ENCODE measurements around the gene FN1.

FN1 gene

GRCh38 chr2:215454519-215455246, 18.8 kb upstream of the FN1 start:
- TF ChIP-seq GATA2 (IDR thresholded peaks at IDR 0.05; ENCODE audit: low read depth, low read length) (no peak), GATA3 (IDR thresholded peaks at IDR 0.05; ENCODE audit: low read depth, low read length) (no peak)

GRCh38 chr2:215452725-215453124, 16.9 kb upstream of the FN1 start:
- no peak for TF ChIP-seq GATA2 (IDR thresholded peaks at IDR 0.05; ENCODE audit: low read depth, low read length)
- TF ChIP-seq GATA3 (IDR thresholded peaks at IDR 0.05; ENCODE audit: low read depth, low read length) = no peak

- no peak for TF ChIP-seq GATA2 (IDR thresholded peaks at IDR 0.05; ENCODE audit: low read depth, low read length)
- no peak for TF ChIP-seq GATA3 (IDR thresholded peaks at IDR 0.05; ENCODE audit: low read depth, low read length)
These were observed 15.3 kb upstream of the FN1 start for GRCh38 chr2:215451012-215451756.

GRCh38 chr2:215450188-215451011, 14.5 kb upstream of the FN1 start:
- no peak for TF ChIP-seq GATA3 (IDR thresholded peaks at IDR 0.05; ENCODE audit: low read depth, low read length)
- no peak for TF ChIP-seq GATA2 (IDR thresholded peaks at IDR 0.05; ENCODE audit: low read depth, low read length)

GRCh38 chr2:215447673-215448081, 11.8 kb upstream of the FN1 start:
- TF ChIP-seq GATA3 (IDR thresholded peaks at IDR 0.05; ENCODE audit: low read depth, low read length) (no peak), GATA2 (IDR thresholded peaks at IDR 0.05; ENCODE audit: low read depth, low read length) (no peak)

- TF ChIP-seq GATA2 (IDR thresholded peaks at IDR 0.05; ENCODE audit: low read depth, low read length) = no peak
- no peak for TF ChIP-seq GATA3 (IDR thresholded peaks at IDR 0.05; ENCODE audit: low read depth, low read length)
These were observed 11.2 kb upstream of the FN1 start for GRCh38 chr2:215447056-215447455.

- no peak for TF ChIP-seq GATA3 (IDR thresholded peaks at IDR 0.05; ENCODE audit: low read depth, low read length)
- TF ChIP-seq GATA2 (IDR thresholded peaks at IDR 0.05; ENCODE audit: low read depth, low read length) = no peak
These were observed 6.5 kb upstream of the FN1 start for GRCh38 chr2:215442401-215442787.

- TF ChIP-seq GATA2 (IDR thresholded peaks at IDR 0.05; ENCODE audit: low read depth, low read length) = no peak
- no peak for TF ChIP-seq GATA3 (IDR thresholded peaks at IDR 0.05; ENCODE audit: low read depth, low read length)
These were observed 5.9 kb upstream of the FN1 start for GRCh38 chr2:215441560-215442400.

- TF ChIP-seq GATA2 (IDR thresholded peaks at IDR 0.05; ENCODE audit: low read depth, low read length) (no peak), GATA3 (IDR thresholded peaks at IDR 0.05; ENCODE audit: low read depth, low read length) (no peak)
These were observed 4.2 kb upstream of the FN1 start for GRCh38 chr2:215439980-215440512.

GRCh38 chr2:215439404-215439803, 3.5 kb upstream of the FN1 start:
- TF ChIP-seq GATA2 (IDR thresholded peaks at IDR 0.05; ENCODE audit: low read depth, low read length) = no peak
- no peak for TF ChIP-seq GATA3 (IDR thresholded peaks at IDR 0.05; ENCODE audit: low read depth, low read length)

GRCh38 chr2:215437614-215438013, 1.7 kb upstream of the FN1 start:
- TF ChIP-seq GATA3 (IDR thresholded peaks at IDR 0.05; ENCODE audit: low read depth, low read length) = no peak
- TF ChIP-seq GATA2 (IDR thresholded peaks at IDR 0.05; ENCODE audit: low read depth, low read length) = no peak

GRCh38 chr2:215436705-215437565, 1.1 kb upstream of the FN1 start:
- TF ChIP-seq GATA3 (IDR thresholded peaks at IDR 0.05; ENCODE audit: low read depth, low read length) (no peak), GATA2 (IDR thresholded peaks at IDR 0.05; ENCODE audit: low read depth, low read length) (no peak)

Measured in SH-SY5Y (cell line).